Measurements from ENCODE around the gene CDC42BPA. TPM values are rescaled to one million over a fixed set of nuclear protein-coding genes. Genes with fewer than 3 reads are reported as not detected.

CDC42BPA gene
- total and polyA plus RNA-seq, 2 of the 8 experiments (the other 6 are each of a cell fraction or from before 2014, with no cell fraction given), result 7.1 to 28.5 TPM

DNA sequence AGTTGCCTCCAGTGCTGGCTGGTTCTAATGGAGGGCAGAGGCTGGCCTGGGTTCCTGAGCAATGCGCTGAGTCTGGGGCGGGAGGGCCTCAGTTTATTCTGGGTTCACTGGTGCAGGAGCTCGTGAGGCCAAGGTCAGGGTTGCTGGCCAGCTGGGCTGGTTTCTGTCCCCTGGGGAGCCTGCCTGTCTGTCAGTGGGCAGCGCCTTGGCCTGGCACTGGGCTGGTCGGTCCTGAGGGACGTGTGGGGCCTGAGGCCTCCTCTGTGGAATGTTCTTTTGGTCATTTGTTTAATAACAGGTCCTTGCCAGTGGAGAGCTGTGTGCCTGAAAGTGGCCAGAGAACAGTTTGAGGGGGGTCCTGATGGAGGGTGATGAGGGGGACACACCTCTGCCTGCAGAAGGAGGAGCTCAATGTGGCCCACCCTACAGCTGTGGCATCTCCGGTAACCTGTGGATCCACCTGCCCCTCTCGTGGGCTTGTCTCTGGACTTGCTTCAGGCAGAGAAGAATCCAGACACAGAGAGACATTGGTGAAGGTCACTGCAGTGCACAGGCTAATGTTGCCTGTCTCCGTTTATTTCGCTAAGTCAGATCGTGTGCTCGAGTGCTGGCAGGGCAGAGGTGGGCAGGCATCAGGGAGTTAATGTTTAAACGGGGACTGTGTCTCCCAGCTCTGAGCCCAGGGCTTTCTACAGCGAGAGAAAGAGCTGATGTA is 343.6 kb downstream of the CDC42BPA start:
- Histone ChIP-seq H3K79me2 (ENCODE audit: control insufficient read depth in 1 of 2, insufficient read depth in 2 of 2, low read length in 2 of 2) (no peaks in the 10 kb centered on the region), H4K5ac (ENCODE audit: insufficient read length, low read depth, low read length) (no peak overlapping the region), H2BK5ac (ENCODE audit: low read depth, low read length) (no peak overlapping the region), H3K56ac (replicated peaks; ENCODE audit: insufficient read length, low read depth, low read length) (no peak overlapping the region), H3K4me1 (replicated peaks in 1 of 4; ENCODE audit: control insufficient read depth in 3 of 4, insufficient read depth in 4 of 4, low read length in 3 of 4) (peaks cover 0 to 4% (median 0%) of the 10 kb centered on the region in 4 experiments; a peak in 2 of 7 replicates), H4K8ac (ENCODE audit: extremely low read depth, insufficient read depth, low read length) (no peak overlapping the region), H3K79me1 (ENCODE audit: low read depth, low read length) (no peaks in the 10 kb centered on the region), H3K4ac (replicated peaks; ENCODE audit: insufficient read length, low read depth, low read length) (no peak overlapping the region), H2BK12ac (ENCODE audit: low read depth, low read length) (no peak overlapping the region), H2BK120ac (replicated peaks; ENCODE audit: low read depth, low read length) (no peak overlapping the region), H3K36me3 (ENCODE audit: control insufficient read depth in 2 of 4, insufficient read depth in 4 of 4, low read length in 3 of 4) (peaks cover 0 to 5% (median 0%) of the 10 kb centered on the region in 4 experiments; a peak in 2 of 8 replicates), H2BK20ac (ENCODE audit: low read length) (no peak overlapping the region), H3K4me3 (ENCODE audit: extremely low read depth in 1 of 4, insufficient read depth in 2 of 4, low read depth in 3 of 4, low read length in 4 of 4) (no peak overlapping the region), H3K23ac (ENCODE audit: insufficient read length) (no peak overlapping the region), H3K27ac (ENCODE audit: low read depth, low read length) (no peak overlapping the region), H3K9ac (replicated peaks in 1 of 4; ENCODE audit: extremely low read depth in 1 of 4, low read depth in 3 of 4, low read length in 3 of 4) (no peak overlapping the region; a peak in 1 of 7 replicates), H3K9me3 (ENCODE audit: insufficient read depth in 2 of 2, low read depth in 1 of 2, low read length in 1 of 2) (peaks cover 0 to 6% of the 10 kb centered on the region in 2 experiments; a peak in 1 of 4 replicates), H2AK5ac (ENCODE audit: low read depth, low read length) (no peak overlapping the region), H3K18ac (ENCODE audit: extremely low read depth, low read length) (no peak overlapping the region), H4K20me1 (replicated peaks in 1 of 2; ENCODE audit: control insufficient read depth in 1 of 2, insufficient read depth in 2 of 2, low read length in 2 of 2) (no peaks in the 10 kb centered on the region), H3K27me3 (replicated peaks in 1 of 4; ENCODE audit: control insufficient read depth in 3 of 4, extremely low read depth in 1 of 4, insufficient read depth in 3 of 4, low read length in 3 of 4) (no peaks in the 10 kb centered on the region), H4K91ac (replicated peaks; ENCODE audit: insufficient read length, low read length) (no peak overlapping the region), H3K14ac (ENCODE audit: insufficient read length) (no peak overlapping the region), H3K4me2 (ENCODE audit: insufficient read depth in 1 of 2, low read depth in 2 of 2, low read length in 2 of 2) (no peak overlapping the region), H2AFZ (ENCODE audit: low read length) (no peak overlapping the region), H2BK15ac (ENCODE audit: low read length) (no peak overlapping the region), H3K23me2 (ENCODE audit: low read depth, low read length) (peaks cover 11% of the 10 kb centered on the region; the same call in 1 of the 2 replicates)
- no peak for FAIRE-seq
- ChIA-PET CTCF (ENCODE audit: partially characterized antibody) (interaction anchor here (0.9 to 1.2 kb wide), 2 partner anchors 9 to 63 kb away, joined by 3 read pairs; no protein-coding TSS in a partner anchor), POLR2A (ENCODE audit: partially characterized antibody) (interaction anchor here (2.0 kb wide), 1 partner anchor 9 kb away, joined by 7 read pairs; no protein-coding TSS in a partner anchor)
- WGBS, 2 experiments (ENCODE audit: extremely low coverage in 1 of 2, insufficient coverage in 1 of 2, insufficient read length in 1 of 2, insufficient replicate concordance in 2 of 2, low coverage in 1 of 2, low lambda C conversion rate in 2 of 2, missing lambda C conversion rate in 1 of 2), result 91% methylated on average over 14 of the region's 14 CpGs; no CpG with 5 or more reads in 1 of the 2 experiments
- DNase-seq (ENCODE audit: low read depth in 1 of 2, low spot score in 2 of 2), result no peak
- TF ChIP-seq SUZ12 (IDR thresholded peaks at IDR 0.05; ENCODE audit: low read length) (no peak), SP1 (IDR thresholded peaks at IDR 0.05; ENCODE audit: low read depth, low read length) (no peak), YY1 (IDR thresholded peaks at IDR 0.05; ENCODE audit: low read depth, low read length) (no peak), BACH1 (IDR thresholded peaks at IDR 0.05; ENCODE audit: low read length) (no peak), KDM5A (IDR thresholded peaks at IDR 0.05; ENCODE audit: low read length) (no peak), RXRA (IDR thresholded peaks at IDR 0.05; ENCODE audit: insufficient read depth, low read depth, low read length) (no peak), HDAC2 (IDR thresholded peaks at IDR 0.05; ENCODE audit: borderline replicate concordance in 1 of 2, low read depth in 2 of 2, low read length in 2 of 2) (no peak), ASH2L (IDR thresholded peaks at IDR 0.05; ENCODE audit: low read length) (no peak), TAF7 (optimal IDR thresholded peaks at IDR 0.05; ENCODE audit: borderline replicate concordance, low read depth, low read length) (no peak), EP300 (IDR thresholded peaks at IDR 0.05; ENCODE audit: borderline replicate concordance in 1 of 2, low read depth in 2 of 2, low read length in 2 of 2) (no peak), NANOG (IDR thresholded peaks at IDR 0.05; ENCODE audit: insufficient read depth, low read depth, low read length, poor library complexity, severe bottlenecking) (no peak), MAX (IDR thresholded peaks at IDR 0.05) (no peak)

Data from H1 (cell line).